Loucy (cell line): Measurements from ENCODE around the gene TLNRD1.

ENCODE experiments used
- EZH2phosphoT487 ChIP-seq: fragments of 200-600 bp; IDR thresholded peaks from 2 replicates; pipeline ENCODE4 v1.6.1; 2018; ENCODE audit warnings: antibody characterized with exemption, mild to moderate bottlenecking, moderate library complexity, borderline replicate concordance
- TF ChIP-seq, protein P1 (sequence below): fragments of 200-600 bp; sonication (generic); conservative IDR thresholded peaks from 2 replicates; pipeline ENCODE4 v1.5.1; 2014; ENCODE audit warnings: mild to moderate bottlenecking, antibody characterized with exemption, low read length

DNA sequence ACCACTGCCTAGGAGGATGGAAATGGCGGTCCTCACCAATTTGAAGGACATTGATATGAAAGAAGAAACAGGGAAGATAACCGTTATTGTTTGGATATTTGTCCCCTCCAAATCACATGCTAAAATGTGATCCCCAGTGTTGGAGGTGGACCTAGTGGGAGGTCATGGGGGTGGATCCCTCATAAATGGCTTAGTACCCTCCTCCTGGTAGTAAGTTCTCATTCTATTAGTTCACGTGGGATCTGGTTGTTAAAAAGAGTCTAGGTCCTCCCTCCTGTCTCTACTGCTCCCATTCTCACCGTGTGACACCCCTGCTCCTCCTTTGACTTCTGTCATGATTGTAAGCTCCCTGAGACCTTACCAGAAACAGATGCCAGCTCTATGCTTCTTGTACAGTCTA, 30.5 kb downstream of the TLNRD1 start:
- TF ChIP-seq, protein P1, sequence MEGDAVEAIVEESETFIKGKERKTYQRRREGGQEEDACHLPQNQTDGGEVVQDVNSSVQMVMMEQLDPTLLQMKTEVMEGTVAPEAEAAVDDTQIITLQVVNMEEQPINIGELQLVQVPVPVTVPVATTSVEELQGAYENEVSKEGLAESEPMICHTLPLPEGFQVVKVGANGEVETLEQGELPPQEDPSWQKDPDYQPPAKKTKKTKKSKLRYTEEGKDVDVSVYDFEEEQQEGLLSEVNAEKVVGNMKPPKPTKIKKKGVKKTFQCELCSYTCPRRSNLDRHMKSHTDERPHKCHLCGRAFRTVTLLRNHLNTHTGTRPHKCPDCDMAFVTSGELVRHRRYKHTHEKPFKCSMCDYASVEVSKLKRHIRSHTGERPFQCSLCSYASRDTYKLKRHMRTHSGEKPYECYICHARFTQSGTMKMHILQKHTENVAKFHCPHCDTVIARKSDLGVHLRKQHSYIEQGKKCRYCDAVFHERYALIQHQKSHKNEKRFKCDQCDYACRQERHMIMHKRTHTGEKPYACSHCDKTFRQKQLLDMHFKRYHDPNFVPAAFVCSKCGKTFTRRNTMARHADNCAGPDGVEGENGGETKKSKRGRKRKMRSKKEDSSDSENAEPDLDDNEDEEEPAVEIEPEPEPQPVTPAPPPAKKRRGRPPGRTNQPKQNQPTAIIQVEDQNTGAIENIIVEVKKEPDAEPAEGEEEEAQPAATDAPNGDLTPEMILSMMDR: no peak
- TF ChIP-seq EZH2phosphoT487: no peak
